ENCODE results near the gene SDK2.
"Not testable (repeated sequence)": the region's sequence is repeated elsewhere in the genome, so short reads cannot be mapped to it uniquely, and the experiment has no call there.

Gene SDK2

DNA sequence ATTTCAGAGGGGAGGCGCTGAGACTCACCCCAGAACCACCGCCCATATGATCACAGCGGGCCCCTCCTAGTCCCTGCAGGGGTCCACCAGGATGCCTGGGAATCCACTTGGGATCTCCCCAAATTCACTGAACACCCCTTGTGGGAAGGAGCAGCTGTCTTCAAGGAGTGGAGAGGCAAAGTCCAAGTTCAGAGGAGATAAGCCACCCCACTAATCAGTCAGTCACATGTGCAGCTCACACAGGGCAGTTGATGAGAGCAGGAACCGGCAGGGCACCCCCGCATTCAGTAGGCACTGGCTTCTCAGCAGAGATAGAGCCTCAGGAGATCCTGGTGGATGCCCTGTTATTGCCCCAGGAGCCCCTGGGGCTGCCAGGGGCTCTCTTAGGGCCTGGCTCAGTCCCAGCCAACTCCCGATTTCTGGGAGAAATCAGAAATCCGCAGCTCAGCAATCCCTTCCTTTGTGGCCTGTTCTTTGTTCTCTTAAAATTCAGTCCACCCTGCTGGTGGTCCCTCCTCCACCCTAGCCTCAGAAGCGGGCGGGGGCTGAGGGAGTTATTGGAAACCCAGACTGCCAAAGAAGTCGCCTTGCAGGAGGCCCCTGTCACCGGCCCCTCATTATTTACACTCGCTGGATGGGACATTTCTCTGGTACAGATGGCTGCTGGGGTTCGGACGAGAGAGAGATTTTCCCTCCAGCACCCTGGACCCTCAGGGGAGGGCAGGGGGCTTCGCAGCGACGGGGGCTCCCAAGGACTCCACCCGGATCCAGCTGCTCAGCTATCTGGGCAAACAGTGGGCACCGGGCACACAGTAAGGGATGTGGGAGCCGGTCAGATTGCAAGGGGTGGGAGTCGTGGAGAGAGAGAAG lies 334.3 kb downstream of the SDK2 start:
- DNase-seq (ENCODE audit: low read depth in 1 of 2, low spot score in 1 of 2): no peak

GRCh38 chr17:73308959-73309358 lies 335.3 kb downstream of the SDK2 start:
- DNase-seq (ENCODE audit: low read depth in 1 of 2, low spot score in 1 of 2): not testable (repeated sequence)

DNA sequence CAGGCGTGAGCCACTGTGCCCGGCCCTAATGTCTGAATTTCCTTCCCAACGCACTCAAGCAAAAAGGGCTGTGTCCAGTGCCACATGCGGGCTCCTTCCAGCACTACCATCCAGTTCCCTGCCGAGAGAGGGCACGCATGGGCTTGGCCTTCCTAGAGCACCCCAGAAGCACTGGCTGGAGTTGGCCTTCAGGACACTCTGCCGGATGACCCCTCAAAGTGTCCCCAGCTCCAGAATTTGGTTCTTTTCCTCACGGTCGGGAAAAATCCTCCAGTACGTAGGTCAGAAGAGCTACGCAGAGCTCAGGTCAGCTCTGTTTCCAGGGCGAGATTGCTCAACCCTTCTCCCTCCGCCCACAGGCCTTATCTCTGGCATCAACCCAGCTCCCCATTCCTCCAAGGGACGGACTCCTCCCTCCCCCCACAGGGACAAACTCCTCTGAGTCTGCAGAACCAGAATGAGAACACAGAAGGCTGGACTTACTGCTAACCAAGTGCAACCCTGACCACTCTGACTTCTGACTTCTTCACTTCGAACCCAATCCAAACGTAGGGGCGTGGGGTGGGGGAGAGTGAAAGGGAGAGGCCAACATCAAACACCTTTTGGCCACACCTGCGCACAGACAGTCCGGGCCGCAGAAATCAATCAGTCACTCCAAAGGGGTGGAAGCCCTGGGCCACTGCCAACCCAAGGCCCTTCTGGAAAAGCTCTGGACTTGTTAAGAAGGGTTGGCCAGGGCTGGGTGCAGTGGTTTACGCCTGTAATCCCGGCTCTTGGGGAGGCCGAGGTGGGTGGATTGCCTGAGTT lies 336.0 kb downstream of the SDK2 start:
- DNase-seq (ENCODE audit: low read depth in 1 of 2, low spot score in 1 of 2): no peak

DNA sequence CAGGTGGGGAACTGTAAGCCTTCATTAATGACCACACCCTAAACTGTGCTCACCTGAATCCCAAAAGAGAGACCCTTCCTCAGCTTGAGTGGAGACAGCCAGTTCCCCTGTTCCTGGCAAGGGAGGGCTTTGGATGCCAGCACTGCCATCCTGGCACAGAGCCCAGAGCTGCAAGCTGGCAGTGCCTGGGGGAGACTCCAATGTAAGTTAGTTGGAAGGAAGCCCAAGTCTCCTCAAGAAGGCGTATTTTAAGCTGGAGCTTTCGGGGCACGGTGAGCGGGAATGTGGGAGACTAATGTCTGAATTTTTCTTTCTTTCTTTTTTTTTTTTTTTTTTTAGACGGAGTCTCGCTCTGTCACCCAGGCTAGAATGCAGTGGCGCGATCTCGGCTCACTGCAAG lies 337.1 kb downstream of the SDK2 start:
- no peak for DNase-seq (ENCODE audit: low read depth in 1 of 2, low spot score in 1 of 2)

DNA sequence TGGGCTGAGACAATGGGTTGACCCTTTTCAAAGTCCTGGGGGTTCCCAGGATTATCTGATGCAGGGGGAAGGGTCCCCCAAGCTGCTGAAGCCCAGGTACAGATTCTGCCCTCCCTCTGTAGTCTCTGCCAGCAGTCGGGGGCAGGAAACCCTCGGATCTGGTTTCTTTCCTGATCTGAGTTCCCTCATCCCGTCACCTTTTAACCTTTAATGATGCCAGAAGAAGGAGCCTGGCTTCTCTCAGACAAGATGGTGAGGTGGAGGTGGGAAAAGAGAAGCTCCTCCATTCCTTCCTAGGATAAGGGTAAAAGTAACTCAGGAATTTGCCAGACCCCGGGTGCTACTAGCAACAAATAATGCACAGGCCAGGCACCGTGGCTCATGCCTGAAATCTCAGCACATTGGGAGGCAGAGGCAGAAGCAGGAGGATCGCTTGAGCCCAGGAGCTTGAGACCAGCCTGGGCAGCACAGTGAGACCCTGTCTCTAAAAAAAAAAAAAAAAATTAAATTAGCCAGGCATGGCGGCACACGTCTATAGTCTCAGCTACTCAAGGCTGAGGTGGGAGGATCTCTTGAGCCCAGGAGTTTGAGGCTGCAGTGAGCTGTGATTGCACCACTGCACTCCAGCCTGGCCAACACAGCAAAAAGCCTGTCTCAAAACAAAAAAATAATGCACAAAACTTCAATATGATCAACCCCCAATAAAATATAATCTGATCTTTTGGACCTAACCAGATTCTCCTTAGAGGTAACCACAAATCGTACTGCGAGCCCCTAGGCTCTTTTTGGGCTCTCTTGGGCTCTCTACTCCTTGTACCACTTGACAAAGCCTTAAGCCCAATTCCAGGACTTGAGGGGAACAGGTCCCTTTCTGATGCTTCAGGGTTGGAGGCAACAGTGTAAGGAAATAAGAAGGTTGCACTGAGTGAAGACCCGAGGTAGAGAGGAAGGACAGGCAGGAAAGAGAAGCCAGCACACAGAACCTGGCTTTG lies 338.1 kb downstream of the SDK2 start:
- no peak for DNase-seq (ENCODE audit: low read depth in 1 of 2, low spot score in 1 of 2)

GRCh38 chr17:73304971-73305812 lies 339.1 kb downstream of the SDK2 start:
- no peak for DNase-seq (ENCODE audit: low read depth in 1 of 2, low spot score in 1 of 2)

DNA sequence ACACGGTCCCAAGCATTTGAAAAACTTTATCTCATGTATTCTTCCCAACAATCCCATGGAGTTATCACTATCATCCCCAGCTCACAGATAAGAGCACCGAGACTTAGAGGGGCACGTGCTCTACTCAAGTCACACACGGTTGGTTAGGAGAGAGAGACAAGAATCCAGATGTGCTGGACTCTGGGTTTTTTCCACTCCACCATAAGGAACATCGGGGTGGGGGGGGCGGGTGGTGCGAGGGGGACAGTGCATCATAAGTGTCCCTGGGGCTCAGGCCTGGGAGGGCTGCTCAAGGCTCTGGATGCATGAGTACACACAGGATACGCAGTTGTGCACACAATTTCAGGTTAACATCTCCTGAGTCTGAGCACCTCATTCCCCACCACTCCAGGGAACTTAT lies 339.8 kb downstream of the SDK2 start:
- DNase-seq (ENCODE audit: low read depth in 1 of 2, low spot score in 1 of 2): no peak

GRCh38 chr17:73302189-73302588 lies 342.1 kb downstream of the SDK2 start:
- DNase-seq (ENCODE audit: low read depth in 1 of 2, low spot score in 1 of 2): no peak

- DNase-seq (ENCODE audit: low read depth in 1 of 2, low spot score in 1 of 2): no peak
Measured at GRCh38 chr17:73301369-73301768, 342.9 kb downstream of the SDK2 start.

GRCh38 chr17:73300392-73300791 lies 343.9 kb downstream of the SDK2 start:
- DNase-seq (ENCODE audit: low read depth in 1 of 2, low spot score in 1 of 2): no peak

GRCh38 chr17:73297934-73298861 lies 346.0 kb downstream of the SDK2 start:
- DNase-seq (ENCODE audit: low read depth in 1 of 2, low spot score in 1 of 2): no peak

DNA sequence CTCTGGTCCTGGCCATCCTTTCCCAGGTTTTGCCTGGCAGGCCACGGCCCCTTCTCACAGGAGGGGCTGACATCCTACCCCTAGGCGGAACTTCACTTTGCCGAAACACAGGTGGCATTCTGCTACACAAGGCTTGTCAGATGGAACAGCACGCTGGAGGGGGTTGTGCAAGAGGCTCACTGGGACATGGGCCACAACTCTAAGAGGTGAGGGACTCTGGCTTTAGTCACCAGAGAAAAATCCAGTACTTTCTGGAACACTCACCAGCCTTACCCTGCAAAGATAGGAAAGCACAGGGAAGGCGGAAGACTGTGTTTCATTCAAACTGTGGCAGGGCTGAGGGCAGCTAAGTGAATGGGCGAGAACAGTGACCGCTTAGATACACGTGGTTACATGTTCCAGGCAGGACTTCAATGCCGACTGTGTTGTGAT lies 350.7 kb downstream of the SDK2 start:
- DNase-seq (ENCODE audit: low read depth in 1 of 2, low spot score in 1 of 2): no peak

- DNase-seq (ENCODE audit: low read depth in 1 of 2, low spot score in 1 of 2): no peak
Measured at GRCh38 chr17:73293031-73293430, 351.2 kb downstream of the SDK2 start.

DNA sequence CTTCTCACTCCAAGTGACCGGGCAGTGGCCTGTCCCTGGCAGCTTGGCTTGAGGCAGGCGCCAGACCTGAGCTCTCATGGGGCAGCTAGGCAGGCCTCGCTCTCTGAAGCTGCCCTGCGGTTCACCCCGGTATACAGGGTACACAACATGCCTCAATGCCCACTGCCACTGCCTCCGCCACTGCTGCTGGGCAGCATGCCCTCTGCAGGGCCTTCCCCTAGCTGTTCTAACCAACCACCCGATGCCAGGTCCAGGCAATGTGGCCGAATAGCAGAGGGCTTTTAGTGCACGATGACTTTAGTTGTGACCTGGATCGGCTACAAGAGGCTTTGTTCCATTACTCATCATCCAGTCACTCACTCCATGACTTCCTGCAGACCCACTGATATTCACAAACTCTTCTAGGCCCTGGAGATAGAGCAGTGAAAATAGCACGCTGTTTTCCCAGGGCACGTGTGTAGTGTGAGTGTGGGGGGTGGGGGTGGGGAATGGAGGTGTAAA lies 352.2 kb downstream of the SDK2 start:
- DNase-seq (ENCODE audit: low read depth in 1 of 2, low spot score in 1 of 2): no peak

DNA sequence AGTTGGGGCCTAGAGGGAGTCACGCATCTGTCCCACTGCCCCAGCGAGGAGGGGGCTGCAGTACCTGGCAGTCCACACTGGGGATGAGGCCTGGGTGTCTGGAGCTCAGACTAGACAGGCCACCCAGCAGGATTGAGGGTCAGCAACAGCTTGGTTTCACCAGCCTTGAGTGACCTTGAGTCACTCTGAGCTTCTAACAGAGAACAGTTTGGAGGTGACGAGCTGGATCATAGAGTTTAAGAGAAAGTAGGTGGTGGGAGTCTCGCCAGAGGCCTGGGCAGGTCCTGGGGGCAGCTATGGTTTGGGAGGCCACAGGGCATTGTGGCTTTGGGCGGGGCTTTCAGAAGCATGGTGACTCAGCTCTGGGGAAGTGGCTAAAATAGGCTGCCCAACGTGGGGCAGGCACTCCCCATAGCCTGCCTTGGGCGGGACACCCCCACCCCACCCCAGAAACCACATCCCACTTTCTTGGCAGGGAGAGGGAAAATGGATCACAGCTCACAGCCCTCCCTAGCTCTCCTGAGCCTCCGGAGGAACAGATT lies 352.9 kb downstream of the SDK2 start:
- no peak for DNase-seq (ENCODE audit: low read depth in 1 of 2, low spot score in 1 of 2)

DNA sequence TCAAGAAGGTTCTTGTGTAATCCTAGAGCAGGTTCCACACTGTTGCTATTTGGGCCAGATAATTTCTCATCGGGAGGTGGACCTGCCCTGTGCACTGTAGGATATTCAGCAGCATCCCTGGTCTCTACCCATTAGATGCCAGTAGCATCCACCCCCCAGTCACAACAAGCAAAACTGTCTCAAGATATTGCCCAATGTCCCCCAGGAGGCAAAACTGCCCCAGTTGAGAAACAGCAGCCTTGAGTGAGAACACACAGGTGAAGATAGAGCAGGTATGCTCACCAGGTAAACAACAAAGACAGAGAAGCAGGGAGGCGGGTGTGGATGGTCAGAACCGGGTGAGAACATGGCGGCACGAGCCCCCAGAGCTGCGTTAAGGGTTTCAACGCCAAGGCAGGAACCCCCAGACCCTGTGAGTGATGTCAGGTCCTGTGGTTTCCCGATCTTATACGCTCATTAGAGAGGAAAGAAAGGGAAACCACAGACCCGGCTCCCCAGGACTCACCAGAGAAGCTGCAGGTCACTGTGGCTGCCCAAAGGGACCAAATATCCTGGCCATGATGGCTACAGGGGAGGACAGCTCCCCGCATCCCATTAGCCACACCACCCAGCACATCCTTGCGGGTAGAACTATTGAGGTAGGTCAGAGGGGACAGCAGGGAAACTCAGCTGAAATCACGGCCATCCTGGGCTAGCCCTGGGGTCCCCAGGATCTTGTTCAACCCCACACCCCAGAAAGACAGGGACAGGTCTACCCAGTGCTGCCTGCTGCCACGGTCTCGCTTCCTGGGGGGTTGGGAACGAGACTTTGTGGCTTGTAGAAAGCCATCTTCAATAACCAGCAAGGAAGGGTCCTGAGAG lies 353.6 kb downstream of the SDK2 start:
- DNase-seq (ENCODE audit: low read depth in 1 of 2, low spot score in 1 of 2): no peak

- no peak for DNase-seq (ENCODE audit: low read depth in 1 of 2, low spot score in 1 of 2)
Measured at GRCh38 chr17:73289549-73290254, 354.5 kb downstream of the SDK2 start.

Data from activated T-helper 1 cell treated with anti-CD3 and anti-CD28 coated beads, Interleukin-2, amount 50 U/mL, for 16 hours (primary cell).